Kidney (tissue), 14 donors: ENCODE data around the gene EVX2. TPM values are rescaled to one million over a fixed set of nuclear protein-coding genes. Genes with fewer than 3 reads are reported as not detected.

Source experiments
- DNase-seq, 5 donors: peaks; one replicate each; pipeline ENCODE4 v3.0.0-alpha.2; 2013 to 2020
- FAIRE-seq: peaks from 2 replicates; lab custom pipeline; 2012; peaks lifted over from hg19 to GRCh38; lab: Jason Lieb, UNC
- H3K27ac ChIP-seq, 2 donors: one replicate each; pipeline ENCODE4 v1.7.0; 2013; ENCODE audit warnings: low read depth in 2 of 2, low read length in 2 of 2, inconsistent platforms in 1 of 2
- H3K27me3 ChIP-seq: one replicate; pipeline ENCODE4 v1.7.1; 2013; ENCODE audit warnings: low read length, inconsistent platforms; ENCODE audit not compliant: control insufficient read depth, insufficient read depth
- H3K36me3 ChIP-seq, 3 donors: one replicate each; pipeline versions ENCODE4 v1.7.0 to v1.7.1; 2013; ENCODE audit warnings: low read length in 3 of 3, control low read depth in 1 of 3, inconsistent platforms in 1 of 3; ENCODE audit not compliant: insufficient read depth in 3 of 3, control insufficient read depth in 2 of 3
- H3K4me1 ChIP-seq, 3 donors: one replicate each; pipeline versions ENCODE4 v1.7.0 to v1.7.1; 2013; ENCODE audit warnings: low read length in 3 of 3, inconsistent platforms in 1 of 3, low read depth in 1 of 3; ENCODE audit not compliant: control insufficient read depth in 2 of 3, insufficient read depth in 2 of 3
- H3K4me3 ChIP-seq, 3 donors: one replicate each; pipeline versions ENCODE4 v1.7.0 to v1.8.1; 2013; ENCODE audit warnings: low read length in 3 of 3, control low read depth in 1 of 3, inconsistent platforms in 1 of 3
- H3K9ac ChIP-seq, 3 donors: one replicate each; pipeline versions ENCODE4 v1.7.0 to v1.7.1; 2013; ENCODE audit warnings: low read length in 3 of 3, control low read depth in 1 of 3, inconsistent platforms in 1 of 3
- H3K9me3 ChIP-seq, 3 donors: one replicate each; pipeline versions ENCODE4 v1.7.0 to v1.7.1; 2013; ENCODE audit warnings: low read length in 3 of 3, control low read depth in 1 of 3, inconsistent platforms in 1 of 3; ENCODE audit not compliant: control insufficient read depth in 2 of 3, insufficient read depth in 1 of 3
- CTCF ChIP-seq: IDR thresholded peaks from 3 replicates; pipeline ENCODE4 v1.5.1; 2012; ENCODE audit warnings: mild to moderate bottlenecking, moderate library complexity, borderline replicate concordance; ENCODE audit not compliant: insufficient read depth; ENCODE audit errors: extremely low read depth
- intact Hi-C: fragments of 100-400 bp; cut with DNase I; formaldehyde crosslinking; loops from one replicate; pipeline ENCODE4 v1.11.1; 2022
- polyA plus RNA-seq: library from polyadenylated mRNA; stranded (reverse); fragments of 350-450 nt; fragmentation: Illumina TruSeq; extraction: RNeasy Lipid Tissue Mini Kit (QIAGEN cat#74804); gene quantifications from one replicate; pipeline ENCODE4 v1.2.3, GENCODE V29; 2014; ENCODE audit warnings: low read depth, low replicate concordance; ENCODE audit not compliant: insufficient read depth
- total RNA-seq: library from RNA; stranded (reverse); fragmentation: NEBNext Ultra II Directional; extraction: Animal tissue kit (Norgen Biotek cat#: 25700); gene quantifications from one replicate; pipeline ENCODE4 v1.2.1, GENCODE V29; 2021
- donor health status: control.
- donor health status: control.
- donor health status: control.
- donor health status: control.
- donor health status: control.
- donor health status: DM: yes; HTN: yes; CAD: no.
- donor health status: Normal renal cell carcinoma (clear cell type).

EVX2 gene
- total and polyA plus RNA-seq, 2 donors from 2014 or later: not detected

GRCh38 chr2:176088048-176088936 lies 4.5 kb upstream of the EVX2 start:
- Histone ChIP-seq H3K9me3 (no peaks in the 10 kb centered on the region), H3K4me3 (peak overlapping the region in 2 of 3 donors; percentile 13 to 14), H3K36me3 (no peaks in the 10 kb centered on the region), H3K27ac (no peak overlapping the region), H3K9ac (no peak overlapping the region), H3K4me1 (peaks cover 0 to 10% (median 0%) of the 10 kb centered on the region in 3 donors), H3K27me3 (peaks cover 90% of the 10 kb centered on the region)
- peak; percentile 67 for TF ChIP-seq CTCF
- intact Hi-C loops: no loop called here
- FAIRE-seq: no peak
- peak; percentile 78 to 88 (median 83) for DNase-seq

- FAIRE-seq (no peak), DNase-seq (peak in 2 of 5 donors; percentile 12 to 37)
- H3K27ac ChIP-seq: no peak overlapping the region
- H3K36me3 ChIP-seq: no peaks in the 10 kb centered on the region
- H3K27me3 ChIP-seq: peaks cover 94% of the 10 kb centered on the region
- H3K9ac ChIP-seq: no peak overlapping the region
- no peaks in the 10 kb centered on the region for H3K9me3 ChIP-seq
- H3K4me1 ChIP-seq: peaks cover 0 to 7% (median 0%) of the 10 kb centered on the region in 3 donors
- intact Hi-C loops: no loop called here
- TF ChIP-seq CTCF: no peak
- H3K4me3 ChIP-seq: no peak overlapping the region
Measured at GRCh38 chr2:176087330-176088047, 3.7 kb upstream of the EVX2 start.

GRCh38 chr2:176085861-176086771 lies 2.4 kb upstream of the EVX2 start:
- Histone ChIP-seq H3K9ac (no peak overlapping the region), H3K36me3 (no peaks in the 10 kb centered on the region), H3K9me3 (peaks cover 0 to 7% (median 0%) of the 10 kb centered on the region in 3 donors), H3K4me1 (peaks cover 0 to 7% (median 0%) of the 10 kb centered on the region in 3 donors), H3K27me3 (peaks cover 98% of the 10 kb centered on the region), H3K27ac (no peak overlapping the region), H3K4me3 (no peak overlapping the region)
- intact Hi-C loops: no loop called here
- peak; percentile 51 for TF ChIP-seq CTCF
- DNase-seq (peak in 4 of 5 donors; percentile 81 to 84 (median 81)), FAIRE-seq (no peak)
